ENCODE measurements around the gene SLIT3.

- TF ChIP-seq POLR2A (IDR thresholded peaks at IDR 0.05) (no peak), CTCF (IDR thresholded peaks at IDR 0.05) (no peak)
Observed at GRCh38 chr5:169006842-169007790, 293.8 kb downstream of the SLIT3 start.

Data from breast epithelium (tissue), 3 donors.